ENCODE results near the gene CRISP2. TPM values are rescaled to one million over a fixed set of nuclear protein-coding genes. Genes with fewer than 3 reads are reported as not detected.
"Not testable (repeated sequence)": the region's sequence is repeated elsewhere in the genome, so short reads cannot be mapped to it uniquely, and the experiment has no call there.

The CRISP2 gene
- not detected for total RNA-seq

- DNase-seq = no peak
Observed at GRCh38 chr6:49713346-49713745, at the start of gene CRISP2. Gene CRISP2, minus strand, starts transcription at chr6:49713543. Its CDS starts 4,347 bp downstream, at chr6:49709196.

- no peak for DNase-seq
Observed at GRCh38 chr6:49744259-49744658, 30.9 kb upstream of the CRISP2 start, which contains the start of gene CRISP3. Gene CRISP3, minus strand, starts transcription at chr6:49744388. Its CDS starts 21 bp downstream, at chr6:49744367.

GRCh38 chr6:49743429-49743828, 30.1 kb upstream of the CRISP2 start:
- DNase-seq = no peak

- no peak for DNase-seq
Observed at GRCh38 chr6:49739423-49739822, 26.1 kb upstream of the CRISP2 start.

GRCh38 chr6:49736017-49736508, 22.7 kb upstream of the CRISP2 start:
- no peak for DNase-seq

- DNase-seq = no peak
Observed at GRCh38 chr6:49733680-49734079, 20.3 kb upstream of the CRISP2 start.

- no peak for DNase-seq
Observed at GRCh38 chr6:49732781-49733180, 19.4 kb upstream of the CRISP2 start.

GRCh38 chr6:49730251-49730650, 16.9 kb upstream of the CRISP2 start:
- no peak for DNase-seq

- not testable (repeated sequence) for DNase-seq
Observed at GRCh38 chr6:49723917-49724316, 10.6 kb upstream of the CRISP2 start.

GRCh38 chr6:49721297-49721696, 8.0 kb upstream of the CRISP2 start:
- no peak for DNase-seq

- DNase-seq = no peak
Observed at GRCh38 chr6:49720372-49720771, 7.0 kb upstream of the CRISP2 start.

- DNase-seq = no peak
Observed at GRCh38 chr6:49698478-49698877, 14.9 kb downstream of the CRISP2 start.

GRCh38 chr6:49693512-49693911, 19.8 kb downstream of the CRISP2 start:
- DNase-seq = no peak

- no peak for DNase-seq
Observed at GRCh38 chr6:49692534-49692933, 20.8 kb downstream of the CRISP2 start.

- DNase-seq = no peak
Observed at GRCh38 chr6:49676671-49677281, 36.6 kb downstream of the CRISP2 start.

- DNase-seq = no peak
Observed at GRCh38 chr6:49675816-49676215, 37.5 kb downstream of the CRISP2 start.

GRCh38 chr6:49668083-49668511, 45.2 kb downstream of the CRISP2 start:
- DNase-seq = no peak

GRCh38 chr6:49666930-49667757, 46.2 kb downstream of the CRISP2 start:
- DNase-seq = no peak

- DNase-seq = no peak
Observed at GRCh38 chr6:49666480-49666879, 46.9 kb downstream of the CRISP2 start.

GRCh38 chr6:49664817-49665216, 48.5 kb downstream of the CRISP2 start:
- no peak for DNase-seq

GRCh38 chr6:49664054-49664453, 49.3 kb downstream of the CRISP2 start:
- DNase-seq = not testable (repeated sequence)

- DNase-seq = no peak
Observed at GRCh38 chr6:49662892-49663261, 50.5 kb downstream of the CRISP2 start.

- no peak for DNase-seq
Observed at GRCh38 chr6:49662231-49662891, 51.0 kb downstream of the CRISP2 start.
